RWPE1 (cell line): ENCODE measurements around the gene NPPA.
A peak's percentile ranks its signal among the peaks of the same experiment; 100 is the strongest.

Experiments
- CTCF ChIA-PET: fragments of 350-600 bp; sonication (Branson Sonifier 250); formaldehyde crosslinking; extraction: SDS; loops from one replicate; lab custom pipeline; 2021; lab: Yijun Ruan, JAX
- POLR2A ChIA-PET: fragments of 400-600 bp; formaldehyde crosslinking; extraction: SDS; loops from one replicate; lab custom pipeline; 2020; ENCODE audit warnings: antibody characterized with exemption; ENCODE audit not compliant: low non-redundant PET; lab: Yijun Ruan, JAX
- DNase-seq: peaks from one replicate; pipeline ENCODE4 v3.0.0; 2012; ENCODE audit warnings: low spot score
- H3K27ac ChIP-seq: fragments of 450-650 bp; 2 replicates; pipeline ENCODE4 v1.5.1; 2017
- TF ChIP-seq, protein P1 (sequence below): fragments of 450-650 bp; conservative IDR thresholded peaks from 2 replicates; pipeline ENCODE4 v1.5.1; 2017; ENCODE audit warnings: low read depth, mild to moderate bottlenecking

NPPA gene

DNA sequence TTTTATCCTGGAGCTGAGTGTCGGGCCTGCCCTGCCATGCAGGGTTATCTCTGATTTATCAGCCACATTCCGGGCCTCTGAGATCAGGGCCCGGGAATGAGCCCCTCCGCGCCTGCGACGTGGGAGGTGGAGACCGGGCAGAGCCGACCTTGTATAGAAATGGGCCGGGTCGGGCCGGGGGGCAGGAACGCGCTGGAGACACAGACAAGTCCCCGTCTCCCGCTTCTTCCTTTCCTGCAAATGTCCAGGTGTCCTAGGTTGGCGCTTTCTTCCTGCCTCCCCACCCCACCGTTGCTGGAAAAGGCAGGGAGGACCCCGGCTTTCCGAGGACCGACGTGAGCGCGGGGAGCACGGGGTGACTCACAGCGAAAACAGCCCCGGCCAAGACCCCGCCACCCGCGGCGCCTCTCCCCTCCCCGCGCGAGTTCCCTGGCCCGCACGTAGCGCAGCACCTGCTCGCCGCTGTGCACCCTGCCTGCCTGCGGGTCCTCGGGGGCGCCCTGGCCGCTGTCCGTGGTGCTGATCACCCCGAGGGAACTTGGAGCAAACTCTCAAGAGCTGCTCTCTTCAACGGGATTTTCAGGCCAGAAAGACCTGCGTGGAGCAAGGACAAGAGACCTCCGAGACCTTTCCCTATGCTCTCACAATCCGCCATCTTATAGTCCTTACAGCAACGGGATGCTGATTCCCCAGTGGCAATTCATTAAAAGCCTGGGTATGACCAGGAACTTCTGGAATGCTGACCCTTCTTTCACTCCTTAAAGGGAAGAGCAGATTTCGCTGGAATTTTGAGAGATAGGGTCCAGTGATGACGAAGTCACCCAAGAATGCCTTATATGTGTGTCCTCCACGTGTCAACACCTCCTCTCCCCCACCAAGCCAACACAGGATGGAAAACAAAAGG, 11.6 kb upstream of the NPPA start:
- CTCF ChIA-PET: interaction anchor here (0.6 kb wide), 1 partner anchor 108 kb away, joined by 6 read pairs; no protein-coding TSS in a partner anchor
- TF ChIP-seq, protein P1, sequence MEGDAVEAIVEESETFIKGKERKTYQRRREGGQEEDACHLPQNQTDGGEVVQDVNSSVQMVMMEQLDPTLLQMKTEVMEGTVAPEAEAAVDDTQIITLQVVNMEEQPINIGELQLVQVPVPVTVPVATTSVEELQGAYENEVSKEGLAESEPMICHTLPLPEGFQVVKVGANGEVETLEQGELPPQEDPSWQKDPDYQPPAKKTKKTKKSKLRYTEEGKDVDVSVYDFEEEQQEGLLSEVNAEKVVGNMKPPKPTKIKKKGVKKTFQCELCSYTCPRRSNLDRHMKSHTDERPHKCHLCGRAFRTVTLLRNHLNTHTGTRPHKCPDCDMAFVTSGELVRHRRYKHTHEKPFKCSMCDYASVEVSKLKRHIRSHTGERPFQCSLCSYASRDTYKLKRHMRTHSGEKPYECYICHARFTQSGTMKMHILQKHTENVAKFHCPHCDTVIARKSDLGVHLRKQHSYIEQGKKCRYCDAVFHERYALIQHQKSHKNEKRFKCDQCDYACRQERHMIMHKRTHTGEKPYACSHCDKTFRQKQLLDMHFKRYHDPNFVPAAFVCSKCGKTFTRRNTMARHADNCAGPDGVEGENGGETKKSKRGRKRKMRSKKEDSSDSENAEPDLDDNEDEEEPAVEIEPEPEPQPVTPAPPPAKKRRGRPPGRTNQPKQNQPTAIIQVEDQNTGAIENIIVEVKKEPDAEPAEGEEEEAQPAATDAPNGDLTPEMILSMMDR: peak; percentile 28; the same call in 1 of the 2 replicates
- H3K27ac ChIP-seq: no peak overlapping the region
- POLR2A ChIA-PET: no interaction called here
- DNase-seq: peak; percentile 73

DNA sequence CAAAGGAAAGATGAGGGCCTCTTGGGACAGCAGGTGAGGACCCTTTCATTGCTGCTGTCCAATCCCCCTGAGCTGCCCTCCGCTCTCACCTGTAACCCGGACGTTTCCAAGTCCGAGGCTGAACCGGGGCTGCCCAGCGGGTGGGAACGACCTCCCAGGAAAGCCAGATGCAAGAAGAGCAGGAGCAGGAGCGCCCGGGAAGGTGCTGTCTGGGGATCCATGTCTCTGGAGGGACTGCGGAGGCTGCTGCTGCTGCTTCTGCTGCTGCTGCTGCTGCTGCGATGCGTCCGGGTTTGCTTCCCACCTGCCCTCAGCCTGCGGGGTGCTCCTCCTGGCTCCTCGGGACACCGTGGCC, 11.0 kb upstream of the NPPA start, which contains the start of gene NPPB:
TSS of gene NPPB (minus strand) at position 333 of the 355 bp plus-strand sequence. CDS start at position 221, 112 bp downstream.
- DNase-seq: no peak
- TF ChIP-seq, protein P1: no peak
- no peak within 1 kb of the TSS for H3K27ac ChIP-seq
- ChIA-PET CTCF (no interaction called here), POLR2A (no interaction called here)

DNA sequence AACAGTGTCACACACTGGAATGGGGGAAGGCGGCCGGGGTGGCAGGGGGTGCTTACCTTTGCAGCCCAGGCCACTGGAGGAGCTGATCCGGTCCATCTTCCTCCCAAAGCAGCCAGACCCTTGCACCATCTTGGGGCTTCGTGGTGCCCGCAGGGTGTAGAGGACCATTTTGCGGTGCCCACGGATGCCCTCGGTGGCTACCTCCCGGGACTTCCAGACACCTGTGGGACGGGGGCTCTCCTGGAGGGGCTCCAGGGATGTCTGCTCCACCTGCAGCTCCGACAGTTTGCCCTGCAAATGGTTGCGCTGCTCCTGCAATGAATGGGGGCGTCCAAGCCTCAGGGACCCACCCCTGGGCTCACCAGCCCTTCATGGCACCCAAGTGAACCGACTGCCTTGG, 10.6 kb upstream of the NPPA start:
- TF ChIP-seq, protein P1: no peak
- H3K27ac ChIP-seq: no peak overlapping the region
- no peak for DNase-seq
- ChIA-PET CTCF (no interaction called here), POLR2A (no interaction called here)

DNA sequence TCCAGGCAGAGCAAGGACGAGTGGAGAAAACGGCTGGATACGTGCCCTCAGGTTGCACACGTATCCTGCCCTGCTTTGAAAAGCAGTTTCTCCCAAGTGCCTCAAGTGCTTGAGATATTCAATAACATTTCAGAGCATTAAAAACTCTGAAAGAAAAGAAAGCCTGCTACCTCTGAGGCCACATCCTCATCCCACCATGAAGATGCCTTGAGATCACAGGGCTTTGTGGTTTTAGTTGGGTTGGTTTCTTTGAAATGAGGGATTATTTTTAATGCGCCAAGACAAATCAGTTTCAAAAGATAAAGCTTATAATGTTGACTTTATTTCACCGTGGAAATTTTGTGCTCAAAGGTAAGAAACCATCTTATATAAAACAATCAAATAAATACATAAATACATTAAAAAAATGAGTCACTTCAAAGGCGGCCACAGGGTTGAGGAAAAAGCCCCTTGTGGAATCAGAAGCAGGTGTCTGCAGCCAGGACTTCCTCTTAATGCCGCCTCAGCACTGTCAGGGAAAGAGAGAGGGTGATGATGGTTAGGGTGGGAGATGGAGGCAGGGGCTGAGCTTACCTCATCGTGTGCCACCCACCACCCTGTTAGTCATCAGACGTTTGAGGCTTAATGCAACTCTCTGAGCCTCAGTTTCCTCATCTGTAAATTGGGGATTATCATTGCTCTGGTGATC, 9.7 kb upstream of the NPPA start:
- TF ChIP-seq, protein P1: no peak
- POLR2A ChIA-PET: no interaction called here
- DNase-seq: no peak
- H3K27ac ChIP-seq: no peak overlapping the region
- CTCF ChIA-PET: no interaction called here

DNA sequence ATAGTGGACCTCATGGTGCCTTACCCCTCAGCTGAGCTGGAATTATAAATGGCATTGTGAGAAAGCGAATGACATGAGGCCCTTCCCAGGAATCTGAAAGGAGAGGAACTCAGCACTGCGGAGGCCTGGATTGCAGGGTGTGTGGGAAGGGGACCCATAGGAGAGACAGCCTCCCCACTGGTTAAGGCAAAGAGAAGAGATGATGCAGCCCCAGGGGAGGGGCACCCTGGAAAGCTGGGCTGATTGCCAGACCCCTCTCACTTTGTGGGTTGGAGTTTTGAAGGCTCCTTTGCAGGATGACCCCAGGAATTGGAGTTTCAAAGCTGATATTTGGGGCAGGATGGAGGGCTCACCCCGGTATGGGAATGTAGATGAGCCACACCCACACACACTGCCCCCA, 9.1 kb upstream of the NPPA start:
- POLR2A ChIA-PET: no interaction called here

DNA sequence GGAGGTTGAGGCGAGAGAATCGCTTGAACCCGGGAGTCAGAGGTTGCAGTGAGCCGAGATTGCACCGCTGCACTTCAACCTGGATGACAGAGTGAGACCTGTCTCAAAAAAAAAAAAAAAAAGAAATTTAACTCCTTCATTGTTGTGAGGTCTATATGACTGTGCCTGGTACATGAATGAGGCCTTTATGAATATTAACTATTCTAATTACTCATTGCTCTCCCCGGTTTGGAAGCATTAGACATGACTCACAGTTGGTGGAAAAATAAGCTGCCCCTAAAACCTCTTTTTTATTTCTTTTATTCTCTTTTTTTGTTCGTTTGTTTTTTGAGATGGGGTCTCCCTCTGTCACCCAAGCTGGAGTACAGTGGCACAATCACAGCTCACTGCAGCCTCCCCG, 7.8 kb upstream of the NPPA start:
- no peak for DNase-seq
- POLR2A ChIA-PET: interaction anchor here (0.7 kb wide), 1 partner anchor 126 kb away, joined by 5 read pairs; no protein-coding TSS in a partner anchor
- H3K27ac ChIP-seq: no peak overlapping the region
- TF ChIP-seq, protein P1: no peak
- CTCF ChIA-PET: interaction anchor here (1.2 kb wide), 1 partner anchor 535 kb away, joined by 3 read pairs; no protein-coding TSS in a partner anchor

More for the DNA sequence above, 9.1 kb upstream of the NPPA start:
- no peak overlapping the region for H3K27ac ChIP-seq
- no peak for DNase-seq
- CTCF ChIA-PET: no interaction called here
- TF ChIP-seq, protein P1: no peak
